GM19397 (cell line): ENCODE results near the gene IL19.
"Not testable (repeated sequence)": the region's sequence is repeated elsewhere in the genome, so short reads cannot be mapped to it uniquely, and the experiment has no call there.

Source experiments
- ATAC-seq: cut with Tn5 transposase; IDR thresholded peaks from one replicate; pipeline ENCODE4 v1.9.1; 2021; ENCODE audit warnings: mild to moderate bottlenecking, moderate library complexity; ENCODE audit not compliant: unreplicated experiment

Gene IL19

DNA sequence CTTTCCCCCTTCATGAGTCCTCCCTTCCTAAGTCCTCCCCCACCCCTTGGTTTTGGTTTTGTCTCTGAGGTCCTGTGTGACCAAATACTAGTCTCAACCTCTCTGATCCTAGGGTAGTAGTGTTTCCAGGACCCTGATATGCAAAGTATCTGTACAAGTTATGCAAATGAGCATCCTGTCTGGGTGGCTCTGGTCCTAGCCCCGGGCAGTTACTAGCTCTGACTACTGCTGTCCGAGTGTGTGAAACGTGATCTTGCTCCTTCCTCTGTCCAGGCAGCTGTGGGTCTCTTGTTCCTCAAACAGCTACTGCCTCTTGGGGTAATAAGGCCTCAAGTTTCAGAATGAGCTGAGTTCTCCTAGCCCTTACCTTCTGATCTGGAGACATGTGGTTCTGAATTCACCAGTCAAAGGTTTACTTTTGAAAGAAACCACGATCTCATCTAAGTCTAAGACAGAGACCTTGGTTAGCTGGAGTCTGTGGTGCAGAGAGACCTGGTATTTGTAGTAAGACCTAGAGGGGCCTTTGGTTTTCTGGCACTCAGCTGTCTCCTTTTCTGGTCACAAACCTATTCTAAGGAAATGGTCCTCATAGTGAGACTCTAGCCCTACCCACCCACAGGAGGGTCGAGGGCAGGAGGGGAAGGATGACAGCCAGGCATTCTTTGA, 31.0 kb upstream of the IL19 start:
- peak; percentile 77 for ATAC-seq

DNA sequence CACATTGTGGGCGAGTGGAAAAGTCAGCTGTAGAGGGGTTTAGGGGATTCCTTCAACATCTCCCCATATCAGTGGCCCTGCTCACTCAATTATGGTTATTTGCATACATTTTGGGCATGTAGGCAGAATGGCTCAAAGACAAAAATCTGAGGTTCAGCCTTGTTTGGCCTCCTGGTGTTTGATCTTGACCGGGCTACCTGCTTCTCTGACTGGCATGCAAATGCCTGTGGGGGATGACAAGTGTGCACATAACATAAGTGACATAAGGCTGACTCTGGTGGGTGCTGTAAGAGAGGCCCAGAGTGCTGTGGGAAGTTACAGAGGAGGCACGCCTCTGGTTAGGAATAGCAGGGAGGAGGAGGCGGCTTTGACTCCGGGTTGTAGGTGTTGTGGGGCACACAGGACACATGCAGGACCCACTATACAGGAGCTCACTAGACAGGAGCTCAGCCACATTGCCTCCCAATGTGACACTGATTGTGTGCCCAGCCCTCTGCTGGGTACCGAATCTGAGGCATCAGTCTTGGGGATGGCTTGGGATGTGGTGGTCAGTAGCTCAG, 29.4 kb upstream of the IL19 start:
- ATAC-seq = no peak

DNA sequence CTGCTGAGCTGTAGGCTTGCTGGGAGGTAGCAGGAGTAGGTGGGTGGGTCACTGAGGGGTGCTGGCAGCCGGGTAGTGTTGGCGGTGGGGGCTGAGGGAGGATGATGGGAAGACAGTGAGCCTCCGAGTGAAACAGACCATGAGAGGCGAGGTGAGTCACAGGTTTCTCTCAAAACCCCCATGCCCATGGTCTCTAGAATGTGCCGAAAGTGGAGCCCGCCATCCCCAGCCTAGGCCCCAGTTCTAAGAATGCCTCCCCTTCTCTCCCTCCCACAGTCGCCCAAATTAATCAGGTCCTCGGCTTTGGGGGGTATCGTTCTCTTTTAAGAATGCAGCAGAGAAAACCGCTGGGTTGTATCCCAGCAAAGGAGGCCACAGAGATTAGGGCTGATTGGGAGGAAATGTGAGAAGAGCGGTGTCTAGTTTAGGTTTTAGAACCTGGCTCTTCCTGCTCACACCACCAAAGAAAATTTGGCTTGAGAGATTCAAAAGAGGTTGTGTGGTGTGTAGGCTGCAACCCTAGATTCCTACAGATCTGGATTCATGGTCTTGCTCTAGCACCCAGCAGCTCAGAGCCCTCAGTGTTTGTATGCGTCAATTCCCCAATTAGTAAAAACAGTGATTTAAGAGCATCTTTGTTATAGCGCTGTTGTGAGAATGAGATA, 27.7 kb upstream of the IL19 start:
- no peak for ATAC-seq

DNA sequence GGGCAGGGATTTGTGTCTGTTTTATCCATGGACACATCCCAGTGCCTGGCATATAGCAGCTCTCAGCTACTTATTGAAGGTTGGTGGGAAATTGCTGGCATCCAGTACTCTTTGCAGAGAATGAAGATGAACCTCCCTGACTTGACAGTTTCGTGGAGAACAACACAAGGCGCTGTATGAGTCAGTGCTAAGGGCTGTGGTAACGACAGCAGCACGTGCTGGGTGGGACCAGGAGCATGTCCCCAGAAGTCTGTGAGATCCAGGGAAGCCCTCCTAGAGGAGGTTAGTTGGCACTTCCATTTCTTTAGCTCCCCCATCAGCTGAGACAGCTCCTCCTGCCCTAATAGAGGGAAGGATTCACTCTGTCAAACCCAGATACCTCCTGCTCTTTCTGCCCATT, 25.9 kb upstream of the IL19 start:
- ATAC-seq = no peak

DNA sequence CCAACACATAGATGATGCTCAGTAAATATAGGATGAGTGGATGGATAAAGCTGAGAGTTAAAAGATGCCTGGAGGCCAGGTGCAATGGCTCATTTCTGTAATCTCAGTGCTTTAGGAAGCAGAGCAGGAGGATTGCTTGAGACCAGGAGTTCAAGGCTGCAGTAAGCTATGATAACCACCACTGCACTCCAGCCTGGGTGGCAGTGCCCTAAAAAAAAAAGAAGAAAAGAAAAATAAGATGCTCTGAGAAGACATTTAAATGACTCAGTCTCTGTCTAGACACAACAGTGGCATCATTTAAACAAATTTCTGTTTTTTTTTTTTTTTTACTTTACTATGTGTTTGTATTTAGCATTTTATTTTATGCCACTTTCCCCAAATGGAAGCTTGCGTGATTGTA, 25.3 kb upstream of the IL19 start:
- no peak for ATAC-seq

DNA sequence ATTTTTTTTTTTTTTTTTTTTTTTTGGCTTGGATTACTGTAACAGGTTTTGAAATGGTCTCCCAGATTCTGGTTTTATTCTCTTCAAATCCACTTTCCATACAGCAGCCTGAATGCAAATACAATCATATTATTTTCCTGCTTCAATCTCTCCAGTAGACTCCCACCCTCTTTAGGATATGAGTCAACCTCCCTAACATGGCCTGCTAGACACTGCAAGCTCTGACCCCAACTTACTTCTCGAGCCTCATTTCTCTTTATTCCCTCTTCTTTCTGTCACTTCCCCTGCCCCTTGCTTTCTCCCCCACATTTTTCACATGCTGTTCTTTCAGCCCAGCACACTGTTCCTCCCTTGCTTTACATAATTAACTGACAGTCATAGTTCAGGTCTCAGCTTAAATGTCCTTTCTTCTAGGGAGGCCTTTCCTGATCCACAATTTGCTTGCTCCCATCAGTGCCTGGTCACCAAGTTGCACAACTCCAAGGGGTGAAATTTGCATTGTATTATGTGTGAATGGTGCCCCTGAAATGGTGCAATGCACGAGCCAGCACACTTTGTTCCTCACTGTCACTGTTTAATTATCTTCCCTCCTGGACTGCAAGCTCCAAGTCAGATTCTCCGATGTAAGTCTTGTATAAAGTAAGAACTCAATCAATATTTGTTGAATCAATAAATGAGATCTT, 22.1 kb upstream of the IL19 start:
- no peak for ATAC-seq

DNA sequence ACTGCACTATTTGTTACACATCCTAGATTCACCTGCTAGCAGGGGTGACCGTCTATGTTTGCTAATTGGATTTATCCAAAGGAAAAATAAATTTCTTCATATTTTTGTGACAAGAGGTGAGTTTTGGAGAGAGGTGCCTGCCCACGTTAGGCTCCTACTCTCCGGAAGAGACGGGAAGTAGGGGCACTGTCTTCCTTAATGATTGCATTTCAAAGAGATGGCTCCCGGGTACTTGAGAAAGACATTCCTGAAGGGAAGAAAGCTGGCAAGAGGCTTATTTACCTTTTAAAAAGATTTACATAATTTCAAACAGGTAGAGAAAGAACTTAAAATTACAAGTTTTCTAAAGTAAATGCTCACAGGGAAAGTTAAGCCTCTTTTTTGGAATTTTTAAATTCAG, 18.7 kb upstream of the IL19 start:
- ATAC-seq = no peak

DNA sequence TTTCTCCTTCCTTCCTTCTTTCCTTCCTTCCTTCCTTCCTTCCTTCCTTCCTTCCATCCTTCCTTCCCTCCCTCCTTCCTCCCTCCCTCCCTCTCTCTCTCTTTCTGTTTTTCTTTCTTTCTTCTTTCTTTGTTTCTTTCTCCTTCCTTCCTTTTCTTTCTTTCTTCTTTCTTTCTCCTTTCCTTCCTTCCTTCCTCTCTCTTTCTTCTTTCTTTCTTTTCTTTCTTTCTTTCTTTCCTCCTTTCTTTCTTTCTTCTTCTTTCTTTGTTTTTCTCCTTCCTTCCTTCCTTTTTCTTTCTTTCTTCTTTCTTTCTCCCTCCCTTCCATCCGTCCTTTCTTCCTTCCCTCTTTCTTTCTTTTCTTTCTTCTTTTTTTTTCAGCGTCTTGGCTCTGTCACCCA, 18.1 kb upstream of the IL19 start:
- ATAC-seq = no peak

DNA sequence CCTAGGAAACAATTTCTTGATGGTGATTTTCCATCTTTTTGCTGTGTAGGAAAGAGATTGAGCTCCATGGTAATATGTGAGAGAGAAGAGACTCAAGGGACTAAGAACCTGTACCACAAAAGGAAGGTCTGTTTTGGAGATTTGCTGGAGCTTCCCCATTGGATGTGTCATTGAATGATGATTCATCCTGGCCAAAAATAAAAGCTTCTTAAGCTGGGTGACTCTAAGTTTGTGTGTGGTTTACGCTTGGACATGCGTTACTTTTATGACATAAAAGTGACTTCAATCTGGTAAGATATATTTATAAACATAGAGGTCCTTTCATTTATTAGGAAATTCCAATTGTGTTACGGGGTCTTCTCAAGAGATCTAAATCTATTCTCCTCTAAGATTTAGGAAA, 17.4 kb upstream of the IL19 start:
- no peak for ATAC-seq

DNA sequence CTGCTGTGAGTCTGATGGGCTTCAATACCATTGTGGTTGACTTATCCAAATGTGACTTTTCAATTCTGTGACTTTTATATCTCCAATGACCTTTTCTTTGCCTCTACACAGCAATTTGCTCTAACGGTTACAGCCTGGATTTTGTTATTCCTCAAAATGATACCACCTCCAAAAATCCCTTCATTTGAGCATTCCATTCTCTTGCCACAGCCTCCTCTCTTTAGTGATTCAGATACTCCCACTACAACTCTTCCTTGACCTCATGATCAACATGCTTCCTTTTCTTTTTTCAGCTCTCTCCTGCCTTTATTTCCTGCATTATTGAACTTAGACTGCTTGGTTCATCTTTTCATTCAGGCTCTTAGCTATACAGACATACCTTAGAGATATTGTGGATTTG, 16.6 kb upstream of the IL19 start:
- ATAC-seq = no peak

DNA sequence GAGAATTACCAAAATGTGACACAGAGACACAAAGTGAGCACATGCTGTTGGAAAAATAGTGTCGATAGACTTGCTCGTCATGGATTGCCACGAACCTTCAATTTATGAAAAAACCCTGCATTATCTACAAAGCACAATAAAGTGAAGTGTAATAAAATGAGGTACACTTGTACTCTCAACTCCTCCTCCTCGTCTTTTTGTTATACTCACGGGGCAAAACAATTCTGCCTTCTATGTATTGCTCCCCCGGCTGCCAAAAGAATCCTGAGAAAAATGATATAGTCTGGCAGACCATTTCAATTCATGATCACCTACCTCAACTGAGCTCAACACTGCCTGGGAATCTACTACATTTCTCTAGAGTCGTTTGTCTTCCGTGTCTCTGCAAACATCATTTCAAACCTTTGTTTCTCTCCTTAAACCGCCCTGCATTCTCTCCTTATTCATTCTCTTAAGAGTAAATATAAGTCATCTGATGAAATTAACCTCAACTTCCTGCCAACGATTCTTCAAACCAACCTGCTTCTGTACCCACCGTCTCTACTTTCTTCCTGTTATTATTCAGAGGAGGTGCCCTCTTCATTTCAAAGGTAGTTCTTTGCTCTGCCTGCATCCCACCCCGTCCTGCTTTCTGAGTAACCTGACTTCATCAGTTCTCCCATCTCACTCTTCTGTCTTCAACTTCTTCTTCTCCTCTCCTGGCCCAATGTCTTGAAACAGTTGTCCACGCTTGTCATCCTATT, 12.9 kb upstream of the IL19 start:
- ATAC-seq = no peak

DNA sequence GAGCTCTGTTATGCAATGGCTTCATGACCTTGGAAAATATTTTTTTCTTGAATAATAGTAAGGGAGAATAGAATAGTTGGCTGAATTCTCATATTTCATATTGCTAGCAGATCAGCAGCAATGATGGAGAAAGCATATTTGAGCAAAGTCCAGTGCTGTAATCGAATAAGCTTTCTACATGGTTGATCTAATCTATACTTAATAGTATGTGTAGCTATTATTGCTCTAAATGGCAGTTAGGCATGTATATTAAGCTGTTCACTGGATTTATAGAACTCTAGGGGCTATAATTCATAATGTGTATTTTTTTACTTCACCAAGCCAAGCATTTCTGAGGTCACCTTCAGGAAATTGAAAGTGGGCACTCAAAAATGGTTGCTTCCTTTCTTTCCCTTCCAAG, 10.0 kb upstream of the IL19 start:
- ATAC-seq = no peak

DNA sequence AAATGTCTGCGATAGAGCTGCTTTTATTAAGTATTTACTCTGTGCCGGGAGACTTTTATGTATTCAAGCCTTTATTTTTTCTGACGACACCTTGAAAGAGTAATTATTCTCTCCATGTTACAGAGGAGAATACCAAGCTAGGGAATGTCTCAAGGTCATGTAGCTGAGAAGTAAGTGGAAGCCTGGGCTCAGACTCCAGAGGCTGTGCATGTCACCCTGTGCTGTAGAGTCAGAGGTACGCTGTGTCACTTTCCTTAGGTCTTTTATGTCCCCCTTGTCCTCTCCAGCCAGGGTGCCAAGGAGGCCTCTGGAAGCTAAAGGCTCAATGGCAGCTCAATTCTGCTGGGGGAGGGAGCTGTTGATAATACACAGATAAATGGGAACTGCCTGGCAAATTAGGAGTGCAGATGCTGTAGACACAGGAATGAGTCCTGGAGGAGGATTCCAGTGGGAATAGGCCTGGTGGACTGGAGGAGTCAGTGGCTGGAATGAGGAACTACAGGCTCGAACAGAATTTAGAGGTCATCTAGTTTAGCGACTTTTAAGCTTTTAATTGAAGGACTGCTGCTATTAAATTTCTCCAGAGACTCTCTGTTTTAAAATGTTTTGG, 9.3 kb upstream of the IL19 start:
- ATAC-seq = no peak

DNA sequence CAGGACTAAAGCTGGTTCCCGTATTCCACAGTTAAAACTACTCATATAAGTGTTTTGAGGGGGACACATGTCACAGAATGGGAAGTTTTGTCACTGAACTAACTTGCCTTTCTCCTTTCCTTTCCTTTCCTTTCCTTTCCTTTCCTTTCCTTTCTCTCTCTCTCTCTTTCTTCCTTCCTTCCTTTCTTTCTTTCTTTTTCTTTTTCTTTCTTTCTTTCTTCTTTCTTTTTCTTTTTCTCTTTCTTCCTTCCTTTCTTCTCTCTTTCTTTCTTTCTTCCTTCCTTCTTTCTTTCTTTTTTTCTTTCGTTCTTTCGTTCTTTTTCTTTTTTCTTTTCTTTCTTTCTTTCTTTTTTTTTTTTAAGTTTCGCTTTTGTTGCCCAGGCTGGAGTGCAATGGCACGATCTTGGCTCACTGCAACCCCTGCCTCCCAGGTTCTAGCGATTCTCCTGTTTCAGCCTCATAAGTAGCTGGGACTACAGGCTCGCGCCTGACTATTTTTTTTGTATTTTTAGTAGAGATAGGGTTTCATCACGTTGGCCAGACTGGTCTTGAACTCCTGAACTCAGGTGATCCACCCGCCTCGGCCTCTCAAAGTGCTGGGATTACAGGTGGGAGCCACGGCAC, 7.7 kb upstream of the IL19 start:
- not testable (repeated sequence) for ATAC-seq

DNA sequence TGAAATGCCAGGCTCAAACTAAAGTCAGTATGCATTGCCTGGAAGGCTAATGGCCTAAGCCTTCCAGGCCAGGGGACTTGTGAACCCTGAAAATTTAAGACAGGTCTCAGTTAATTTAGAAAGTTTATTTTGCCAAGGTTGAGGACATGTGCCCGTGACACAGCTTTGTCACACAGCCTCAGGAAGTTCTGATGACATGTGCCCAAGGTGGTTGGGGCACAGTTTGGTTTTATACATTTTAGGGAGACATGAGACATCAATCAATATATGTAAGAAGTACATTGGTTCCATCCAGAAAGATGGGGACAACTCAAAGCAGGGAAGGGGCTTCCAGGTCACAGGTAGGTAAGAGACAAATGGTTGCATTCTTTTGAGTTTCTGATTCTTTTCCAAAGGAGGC, 4.8 kb upstream of the IL19 start:
- ATAC-seq = not testable (repeated sequence)

DNA sequence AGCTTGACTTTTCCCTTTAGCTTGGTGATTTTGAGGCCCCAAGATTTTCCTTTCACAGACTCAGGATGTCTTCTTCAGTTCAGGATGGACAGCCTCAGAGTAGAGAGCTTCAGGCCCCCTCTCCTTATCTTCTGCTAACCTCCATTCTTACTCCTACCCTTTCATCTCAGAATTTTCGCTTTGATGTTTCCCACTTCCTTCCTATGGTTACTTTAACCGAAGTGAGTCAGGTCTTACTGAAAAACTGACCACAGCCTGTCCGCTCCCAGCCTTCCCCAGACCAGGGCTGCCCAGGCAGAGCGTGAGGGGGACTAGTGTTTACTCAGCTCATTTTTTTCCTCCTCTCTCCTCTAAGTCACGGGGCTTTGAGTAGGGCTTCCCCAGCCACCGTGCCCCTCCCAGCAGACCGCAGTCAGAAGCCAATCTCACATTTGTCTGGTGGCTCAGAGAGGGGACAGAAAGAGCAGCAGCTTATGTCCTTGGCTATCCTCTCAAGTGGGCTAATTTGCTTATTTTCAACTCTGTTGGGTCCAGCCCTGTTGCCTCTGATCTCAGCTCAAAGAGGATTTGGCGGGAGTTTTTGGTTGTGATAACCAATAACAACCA, 4.2 kb upstream of the IL19 start:
- peak; percentile 46 for ATAC-seq

DNA sequence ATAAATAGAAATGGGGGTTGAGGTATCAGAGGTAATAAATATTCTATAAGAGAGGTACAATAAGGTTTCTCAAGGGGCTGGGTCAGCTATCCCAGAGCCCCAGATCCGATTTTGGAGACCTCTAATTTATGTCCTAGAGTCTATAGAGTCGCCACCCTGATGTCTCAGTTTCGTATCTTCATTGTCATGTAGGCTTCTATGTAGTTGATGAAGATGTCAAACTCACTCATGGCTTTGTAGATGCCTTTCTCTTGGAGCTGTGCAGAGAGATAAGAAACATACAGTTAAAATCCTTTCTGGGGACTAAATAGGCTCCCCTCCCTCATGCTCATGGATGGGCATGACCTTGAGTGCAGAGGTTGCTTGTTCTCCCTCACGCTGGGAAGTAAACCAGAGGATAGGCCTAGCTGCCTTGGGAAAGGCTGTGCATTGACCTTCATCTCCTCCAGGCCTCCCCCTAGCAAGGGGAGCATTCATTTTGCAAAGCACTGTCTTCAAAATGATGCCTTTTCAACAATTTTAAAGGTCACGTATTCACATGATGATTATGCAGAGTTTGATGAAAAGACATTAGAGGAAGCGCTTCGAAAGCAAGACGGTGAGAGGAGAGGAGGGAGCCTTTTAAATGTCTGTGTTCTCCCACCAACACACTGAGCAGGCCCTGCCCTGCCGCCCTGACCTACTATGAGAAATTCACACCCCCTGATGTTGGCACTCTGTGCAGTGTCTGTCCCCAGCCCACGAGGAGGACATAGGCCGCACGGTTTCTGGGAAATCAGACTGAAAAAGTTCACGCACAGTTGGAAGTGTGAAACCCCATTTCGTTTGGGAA, 1.9 kb upstream of the IL19 start:
- ATAC-seq = peak; percentile 11

DNA sequence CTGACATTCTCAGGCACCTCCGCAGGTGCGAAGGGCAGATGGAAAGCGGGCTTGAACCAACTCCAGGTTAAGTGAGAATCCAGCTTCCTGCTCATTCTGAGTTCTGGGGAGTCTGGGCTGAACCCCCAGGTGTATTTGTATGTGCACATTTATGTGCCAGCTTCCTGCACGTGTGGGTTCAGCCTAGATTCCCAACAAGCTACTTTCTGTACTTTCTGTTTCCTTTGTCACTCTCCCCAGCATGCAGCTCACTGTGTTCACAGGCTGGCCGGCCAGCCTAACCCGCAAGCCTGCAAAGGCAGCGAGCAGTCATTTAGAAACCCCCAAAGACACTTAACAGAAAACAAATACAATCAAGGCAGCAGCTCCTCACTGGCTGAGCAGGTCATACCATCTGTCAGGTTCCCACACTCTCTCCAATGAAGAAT, 1.3 kb upstream of the IL19 start:
- ATAC-seq = peak; percentile 56

DNA sequence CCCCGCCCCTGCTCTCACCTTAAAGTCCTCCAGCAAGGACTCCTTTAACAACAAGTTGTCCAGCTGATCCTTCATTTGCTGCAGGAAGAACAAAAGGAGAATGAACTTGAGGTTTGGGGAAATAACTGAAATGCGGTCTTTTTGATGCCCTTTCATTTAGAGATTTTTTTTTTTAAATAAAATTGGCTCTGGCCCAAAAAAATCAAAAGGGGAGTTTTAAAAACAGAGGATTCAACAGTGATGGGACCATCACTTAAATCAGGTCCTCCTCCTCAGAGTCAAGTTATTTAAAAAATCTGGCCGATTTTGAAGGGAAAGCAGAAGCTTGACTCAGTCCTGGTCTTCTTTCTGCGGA, 742 bp downstream of the IL19 start:
- no peak for ATAC-seq
